Measurements from ENCODE around the gene CHPF. TPM values are rescaled to one million over a fixed set of nuclear protein-coding genes. Genes with fewer than 3 reads are reported as not detected.
A peak's percentile ranks its signal among the peaks of the same experiment; 100 is the strongest.

The CHPF gene
- total RNA-seq, 1 experiment from 2014 or later: 228 TPM

DNA sequence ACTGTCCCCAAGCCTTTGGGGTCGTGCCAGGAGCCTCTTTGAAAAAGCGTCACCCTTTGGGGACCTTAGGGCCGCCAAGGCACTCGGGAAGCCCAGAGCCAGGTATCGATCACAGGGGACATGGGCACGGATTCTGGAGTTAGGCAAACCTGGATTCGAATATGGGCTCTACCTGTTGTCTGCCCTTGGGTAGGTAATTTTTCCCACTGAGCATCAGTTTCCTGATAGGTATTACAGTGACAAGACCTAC, 9.5 kb upstream of the CHPF start:
- Histone ChIP-seq H3K9me3 (ENCODE audit: control insufficient read depth in 1 of 2, insufficient read depth in 1 of 2, low read depth in 1 of 2, low read length in 2 of 2) (no peaks in the 10 kb centered on the region), H3K27ac (ENCODE audit: low read depth, low read length) (no peak overlapping the region), H3K79me2 (ENCODE audit: insufficient read depth, low read length) (peaks cover 18% of the 10 kb centered on the region; the same call in 1 of the 2 replicates), H3K4me3 (replicated peaks in 1 of 2; ENCODE audit: low read depth in 1 of 2, low read length in 2 of 2) (no peak overlapping the region), H3K9me2 (ENCODE audit: insufficient read depth) (no peaks in the 10 kb centered on the region), H4K20me1 (ENCODE audit: insufficient read depth) (no peaks in the 10 kb centered on the region), H3K36me3 (ENCODE audit: control insufficient read depth in 1 of 2, insufficient read depth in 2 of 2, low read length in 2 of 2) (peaks cover 0 to 6% of the 10 kb centered on the region in 2 experiments; a peak in 1 of 4 replicates), H3K4me2 (ENCODE audit: low read length) (peak overlapping the region; percentile 95; the same call in 1 of the 2 replicates), H3K9ac (ENCODE audit: low read length) (no peak overlapping the region), H3K27me3 (ENCODE audit: insufficient read depth, low read length) (no peaks in the 10 kb centered on the region), H3K4me1 (ENCODE audit: control insufficient read depth in 1 of 2, insufficient read depth in 2 of 2, low read length in 2 of 2) (peaks cover 3 to 19% of the 10 kb centered on the region in 2 experiments; a peak in 3 of 4 replicates), H2AFZ (ENCODE audit: low read depth, low read length, poor library complexity, severe bottlenecking) (no peak overlapping the region)
- TF ChIP-seq, protein P1, sequence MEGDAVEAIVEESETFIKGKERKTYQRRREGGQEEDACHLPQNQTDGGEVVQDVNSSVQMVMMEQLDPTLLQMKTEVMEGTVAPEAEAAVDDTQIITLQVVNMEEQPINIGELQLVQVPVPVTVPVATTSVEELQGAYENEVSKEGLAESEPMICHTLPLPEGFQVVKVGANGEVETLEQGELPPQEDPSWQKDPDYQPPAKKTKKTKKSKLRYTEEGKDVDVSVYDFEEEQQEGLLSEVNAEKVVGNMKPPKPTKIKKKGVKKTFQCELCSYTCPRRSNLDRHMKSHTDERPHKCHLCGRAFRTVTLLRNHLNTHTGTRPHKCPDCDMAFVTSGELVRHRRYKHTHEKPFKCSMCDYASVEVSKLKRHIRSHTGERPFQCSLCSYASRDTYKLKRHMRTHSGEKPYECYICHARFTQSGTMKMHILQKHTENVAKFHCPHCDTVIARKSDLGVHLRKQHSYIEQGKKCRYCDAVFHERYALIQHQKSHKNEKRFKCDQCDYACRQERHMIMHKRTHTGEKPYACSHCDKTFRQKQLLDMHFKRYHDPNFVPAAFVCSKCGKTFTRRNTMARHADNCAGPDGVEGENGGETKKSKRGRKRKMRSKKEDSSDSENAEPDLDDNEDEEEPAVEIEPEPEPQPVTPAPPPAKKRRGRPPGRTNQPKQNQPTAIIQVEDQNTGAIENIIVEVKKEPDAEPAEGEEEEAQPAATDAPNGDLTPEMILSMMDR (IDR thresholded peaks at IDR 0.05 in 2 of 3, conservative IDR thresholded peaks at IDR 0.05 in 1 of 3; ENCODE audit: borderline replicate concordance in 1 of 3, insufficient read depth in 1 of 3, low read depth in 2 of 3, low read length in 2 of 3): no peak
- intact Hi-C loops (cut with micrococcal nuclease): no loop called here
- no TSS peak for BruUV-seq (replicated peaks)
- ChIA-PET CTCF (interaction anchor here (2.7 kb wide), 1 partner anchor 7 kb away, joined by 16 read pairs; no protein-coding TSS in a partner anchor), RAD21 (ENCODE audit: low non-redundant PET in 1 of 2, low total read pairs in 2 of 2, uncharacterized antibody in 2 of 2, unreplicated experiment in 2 of 2) (no interaction called here), POLR2A (no interaction called here)
- no peak for DNase-seq (ENCODE audit: low read depth, low spot score)
- no peak for ATAC-seq

DNA sequence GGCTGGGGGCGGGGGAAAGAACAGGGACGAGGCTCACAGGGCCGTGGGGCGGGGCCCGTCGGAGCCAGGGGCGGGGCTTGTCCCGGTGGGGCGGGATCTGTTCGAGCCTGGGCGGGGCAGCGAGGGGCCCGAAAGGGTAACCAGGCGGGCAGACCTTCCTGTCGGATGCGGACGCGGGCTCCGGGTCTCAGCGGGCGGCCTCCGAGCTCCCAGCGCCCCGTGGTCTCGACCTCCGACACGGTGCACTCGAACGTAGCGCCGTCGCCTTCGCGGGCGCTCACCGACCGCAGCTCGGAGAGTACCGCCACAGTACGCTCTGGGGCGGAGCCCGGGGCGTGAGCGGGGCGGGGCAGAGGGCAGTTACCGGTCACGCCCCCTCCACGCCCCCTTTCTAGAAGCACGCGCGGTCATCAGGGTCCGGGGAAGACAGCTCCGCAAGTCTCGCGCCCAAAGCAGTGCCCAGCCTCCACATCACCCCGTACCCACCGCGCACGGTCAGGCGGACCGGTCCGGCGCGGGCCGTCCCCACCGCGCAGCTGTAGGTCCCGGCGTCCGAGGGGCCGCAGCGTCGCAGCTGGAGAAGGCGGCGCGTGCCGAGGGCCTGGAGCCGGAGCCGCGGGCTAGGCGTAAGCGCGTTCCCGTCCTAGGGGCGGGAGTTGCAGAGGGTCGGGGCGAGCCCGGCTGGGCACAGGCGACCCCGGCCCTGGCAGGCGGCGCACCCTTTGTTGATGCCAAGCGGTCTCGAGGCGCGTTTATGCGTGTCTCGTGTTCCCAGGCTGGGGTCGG, 9.0 kb upstream of the CHPF start:
- H3K9me3 ChIP-seq (ENCODE audit: control insufficient read depth in 1 of 2, insufficient read depth in 1 of 2, low read depth in 1 of 2, low read length in 2 of 2): no peaks in the 10 kb centered on the region
- H3K27me3 ChIP-seq (ENCODE audit: insufficient read depth, low read length): no peaks in the 10 kb centered on the region
- peak overlapping the region; percentile 84 for H3K9ac ChIP-seq (ENCODE audit: low read length)
- intact Hi-C loops (cut with micrococcal nuclease): no loop called here
- H3K4me1 ChIP-seq (ENCODE audit: control insufficient read depth in 1 of 2, insufficient read depth in 2 of 2, low read length in 2 of 2): peaks cover 3 to 19% of the 10 kb centered on the region in 2 experiments; a peak in 3 of 4 replicates
- ATAC-seq: peak; percentile 90
- H3K9me2 ChIP-seq (ENCODE audit: insufficient read depth): no peaks in the 10 kb centered on the region
- ChIA-PET CTCF (interaction anchor here (2.7 kb wide), 1 partner anchor 8 kb away, joined by 16 read pairs; no protein-coding TSS in a partner anchor), POLR2A (no interaction called here), RAD21 (ENCODE audit: low non-redundant PET in 1 of 2, low total read pairs in 2 of 2, uncharacterized antibody in 2 of 2, unreplicated experiment in 2 of 2) (interaction anchor here in 1 of 2 experiments (1.0 kb wide), 1 partner anchor 45 kb away, joined by 3 read pairs; the partner anchor contains the start of gene STK11IP)
- H3K27ac ChIP-seq (ENCODE audit: low read depth, low read length): peak overlapping the region; percentile 78
- H2AFZ ChIP-seq (ENCODE audit: low read depth, low read length, poor library complexity, severe bottlenecking): no peak overlapping the region
- H3K4me2 ChIP-seq (ENCODE audit: low read length): peak overlapping the region; percentile 95
- peak overlapping the region; percentile 84 to 86 for H3K4me3 ChIP-seq (replicated peaks in 1 of 2; ENCODE audit: low read depth in 1 of 2, low read length in 2 of 2)
- H3K79me2 ChIP-seq (ENCODE audit: insufficient read depth, low read length): peaks cover 18% of the 10 kb centered on the region; the same call in 1 of the 2 replicates
- BruUV-seq (replicated peaks): no TSS peak
- no peaks in the 10 kb centered on the region for H4K20me1 ChIP-seq (ENCODE audit: insufficient read depth)
- TF ChIP-seq EGR1 (IDR thresholded peaks at IDR 0.05; ENCODE audit: low read depth) (no peak), POLR2A (IDR thresholded peaks at IDR 0.05; ENCODE audit: borderline replicate concordance, extremely low read depth, insufficient read depth, insufficient read length) (no peak), POLR2AphosphoS5 (IDR thresholded peaks at IDR 0.05; ENCODE audit: low read depth, low read length) (peak; percentile 36; the same call in 1 of the 2 replicates), EZH2 (IDR thresholded peaks at IDR 0.05) (no peak), ZFX (IDR thresholded peaks at IDR 0.05) (no peak), YY1 (IDR thresholded peaks at IDR 0.05; ENCODE audit: extremely low read depth, insufficient replicate concordance, low read depth, low read length) (no peak), TCF7L2 (IDR thresholded peaks at IDR 0.05; ENCODE audit: borderline replicate concordance, extremely low read depth, insufficient read depth, insufficient read length) (no peak), SP1 (IDR thresholded peaks at IDR 0.05; ENCODE audit: low read depth) (no peak), SIN3A (IDR thresholded peaks at IDR 0.05; ENCODE audit: low read depth) (no peak)
- peak; percentile 64 for DNase-seq (ENCODE audit: low read depth, low spot score)
- peaks cover 0 to 6% of the 10 kb centered on the region in 2 experiments; a peak in 1 of 4 replicates for H3K36me3 ChIP-seq (ENCODE audit: control insufficient read depth in 1 of 2, insufficient read depth in 2 of 2, low read length in 2 of 2)

All from HCT116 (cell line).